HCT116 (cell line): Measurements from ENCODE around the gene TBC1D16. TPM values are rescaled to one million over a fixed set of nuclear protein-coding genes. Genes with fewer than 3 reads are reported as not detected.
A peak's percentile ranks its signal among the peaks of the same experiment; 100 is the strongest.

Source experiments
- ATAC-seq: fragments of 200-7000 bp; cut with Tn5 transposase; 2 replicates; pipeline ENCODE4 v1.9.1; 2020; ENCODE audit warnings: mild to moderate bottlenecking, moderate library complexity
- BruUV-seq: library from RNA; stranded (reverse); fragments of 400-500 nt; replicated peaks from 2 replicates; lab custom pipeline; 2021; lab: Mats Ljungman, UMichigan
- CTCF ChIA-PET: fragments of 300-600 bp; sonication (Branson Sonifier 250); formaldehyde crosslinking; loops from one replicate; lab custom pipeline; 2021; ENCODE audit warnings: antibody characterized with exemption; lab: Charles Lee
- POLR2A ChIA-PET: fragments of 300-600, 350-600 bp; sonication (Branson Sonifier 250); formaldehyde crosslinking; loops from one replicate; lab custom pipeline; 2021; ENCODE audit warnings: antibody characterized with exemption; lab: Charles Lee
- RAD21 ChIA-PET, 2 experiments: fragments of 300-600 bp; sonication (Branson Sonifier 250); formaldehyde crosslinking; loops; one replicate each; lab custom pipeline; 2023; ENCODE audit warnings: low total read pairs in 2 of 2; ENCODE audit not compliant: uncharacterized antibody in 2 of 2, unreplicated experiment in 2 of 2, low non-redundant PET in 1 of 2; lab: Charles Lee
- DNase-seq: peaks from one replicate; pipeline ENCODE4 v3.0.0-alpha.2; 2010; ENCODE audit warnings: low read depth, low spot score
- H2AFZ ChIP-seq: fragments of 200-600 bp; shearing (Covaris generic), sonication (generic); 2 replicates; pipeline ENCODE4 v1.6.1; 2017; ENCODE audit warnings: low read depth, mixed run types, mixed read lengths, antibody characterized with exemption, low read length; ENCODE audit not compliant: poor library complexity, severe bottlenecking
- H3K27ac ChIP-seq: 2 replicates; pipeline ENCODE4 v1.5.1; 2012; ENCODE audit warnings: low read depth, low read length
- H3K27me3 ChIP-seq: fragments of 200-600 bp; sonication (generic); 2 replicates; pipeline ENCODE4 v1.6.1; 2016; ENCODE audit warnings: mixed run types, low read length, mixed read lengths; ENCODE audit not compliant: insufficient read depth
- H3K36me3 ChIP-seq, 2 experiments: fragments of 200-500 bp in 1 of 2; fragments of 200-600 bp in 1 of 2; sonication (Bioruptor generic) in 1 of 2; sonication (generic) in 1 of 2; 2 replicates each; pipeline versions ENCODE4 v1.5.1 to v1.6.1; 2014 to 2016; ENCODE audit warnings: low read length in 2 of 2, inconsistent platforms in 1 of 2, mixed read lengths in 1 of 2, mixed run types in 1 of 2; ENCODE audit not compliant: insufficient read depth in 2 of 2, control insufficient read depth in 1 of 2
- H3K4me1 ChIP-seq, 2 experiments: fragments of 200-600 bp in 1 of 2; sonication (generic) in 1 of 2; 2 replicates each; pipeline versions ENCODE4 v1.5.1 to v1.6.1; 2012 to 2017; ENCODE audit warnings: low read length in 2 of 2, inconsistent platforms in 1 of 2, mild to moderate bottlenecking in 1 of 2, mixed read lengths in 1 of 2, mixed run types in 1 of 2, moderate library complexity in 1 of 2; ENCODE audit not compliant: insufficient read depth in 2 of 2, control insufficient read depth in 1 of 2
- H3K4me2 ChIP-seq: fragments of 200-600 bp; sonication (generic); 2 replicates; pipeline ENCODE4 v1.6.1; 2017; ENCODE audit warnings: mixed run types, low read length, mixed read lengths
- H3K4me3 ChIP-seq, 2 experiments: fragments of 200-600 bp in 1 of 2; sonication (generic) in 1 of 2; replicated peaks in 1 of 2; 2 replicates each; pipeline ENCODE4 v1.5.1; 2011 to 2016; ENCODE audit warnings: low read length in 2 of 2, control low read depth in 1 of 2, low read depth in 1 of 2, mild to moderate bottlenecking in 1 of 2, mixed read lengths in 1 of 2, mixed run types in 1 of 2
- H3K79me2 ChIP-seq: fragments of 200-600 bp; sonication (generic); 2 replicates; pipeline ENCODE4 v1.6.1; 2017; ENCODE audit warnings: mild to moderate bottlenecking, mixed run types, low read length, moderate library complexity, mixed read lengths; ENCODE audit not compliant: insufficient read depth
- H3K9ac ChIP-seq: fragments of 200-600 bp; sonication (generic); 2 replicates; pipeline ENCODE4 v1.6.1; 2016; ENCODE audit warnings: low read length, mixed read lengths
- H3K9me2 ChIP-seq: fragments of 200-600 bp; sonication (generic), shearing (Covaris generic); 2 replicates; pipeline ENCODE4 v1.6.1; 2017; ENCODE audit warnings: mixed run types, mild to moderate bottlenecking, moderate library complexity; ENCODE audit not compliant: insufficient read depth
- H3K9me3 ChIP-seq, 2 experiments: fragments of 200-500 bp in 1 of 2; fragments of 200-600 bp in 1 of 2; sonication (Bioruptor generic) in 1 of 2; sonication (generic) in 1 of 2; 2 replicates each; pipeline ENCODE4 v1.6.1; 2014 to 2017; ENCODE audit warnings: low read length in 2 of 2, mixed read lengths in 2 of 2, inconsistent platforms in 1 of 2, low read depth in 1 of 2, mild to moderate bottlenecking in 1 of 2, mixed run types in 1 of 2, moderate library complexity in 1 of 2; ENCODE audit not compliant: control insufficient read depth in 1 of 2, insufficient read depth in 1 of 2
- H4K20me1 ChIP-seq: fragments of 200-600 bp; sonication (generic), shearing (Covaris generic); 2 replicates; pipeline ENCODE4 v1.6.1; 2017; ENCODE audit warnings: mixed run types, mild to moderate bottlenecking, moderate library complexity; ENCODE audit not compliant: insufficient read depth
- CBX3 ChIP-seq: IDR thresholded peaks from 2 replicates; pipeline ENCODE4 v1.6.1; 2012; ENCODE audit warnings: low read depth
- EGR1 ChIP-seq: IDR thresholded peaks from 2 replicates; pipeline ENCODE4 v1.6.1; 2012; ENCODE audit warnings: low read depth
- EZH2 ChIP-seq: fragments of 200-600 bp; sonication (generic); IDR thresholded peaks from 2 replicates; pipeline ENCODE4 v1.6.1; 2017; ENCODE audit warnings: antibody characterized with exemption, mixed run types
- POLR2A ChIP-seq: IDR thresholded peaks from 2 replicates; pipeline ENCODE4 v1.7.0; 2011; ENCODE audit warnings: borderline replicate concordance; ENCODE audit not compliant: insufficient read depth, insufficient read length; ENCODE audit errors: extremely low read depth
- RAD21 ChIP-seq: IDR thresholded peaks from 2 replicates; pipeline ENCODE4 v1.6.1; 2012; ENCODE audit warnings: low read depth, mild to moderate bottlenecking
- SIN3A ChIP-seq: IDR thresholded peaks from 2 replicates; pipeline ENCODE4 v1.6.1; 2012; ENCODE audit warnings: low read depth
- SRF ChIP-seq: IDR thresholded peaks from 2 replicates; pipeline ENCODE4 v1.6.1; 2012; ENCODE audit warnings: low read depth
- TCF7L2 ChIP-seq: IDR thresholded peaks from 2 replicates; pipeline ENCODE4 v1.7.0; 2011; ENCODE audit warnings: borderline replicate concordance, inconsistent platforms; ENCODE audit not compliant: insufficient read depth, insufficient read length; ENCODE audit errors: extremely low read depth
- ZNF274 ChIP-seq: fragments of 200-500 bp; sonication (Bioruptor generic); IDR thresholded peaks from 2 replicates; pipeline ENCODE4 v1.6.1; 2014; ENCODE audit warnings: mild to moderate bottlenecking, low read depth, low read length, inconsistent platforms
- intact Hi-C: fragments of 100-400 bp; cut with micrococcal nuclease; formaldehyde crosslinking; loops from 2 replicates; pipeline ENCODE4 v1.10.0; 2022
- total RNA-seq: library from RNA; stranded (reverse); gene quantifications from one replicate; pipeline ENCODE4 v1.2.1, GENCODE V29; 2021; ENCODE audit not compliant: unreplicated experiment
- TF ChIP-seq, protein P1 (sequence below): IDR thresholded peaks from 2 replicates; pipeline ENCODE4 v1.6.1; 2012; ENCODE audit warnings: low read depth
- TF ChIP-seq, protein P2 (sequence below): IDR thresholded peaks from 2 replicates; pipeline ENCODE4 v1.6.1; 2011; ENCODE audit warnings: mild to moderate bottlenecking, low read length, moderate library complexity; ENCODE audit not compliant: insufficient replicate concordance; ENCODE audit errors: extremely low read depth

TBC1D16 gene
- total RNA-seq, 1 experiment from 2014 or later, result 31.1 TPM

DNA sequence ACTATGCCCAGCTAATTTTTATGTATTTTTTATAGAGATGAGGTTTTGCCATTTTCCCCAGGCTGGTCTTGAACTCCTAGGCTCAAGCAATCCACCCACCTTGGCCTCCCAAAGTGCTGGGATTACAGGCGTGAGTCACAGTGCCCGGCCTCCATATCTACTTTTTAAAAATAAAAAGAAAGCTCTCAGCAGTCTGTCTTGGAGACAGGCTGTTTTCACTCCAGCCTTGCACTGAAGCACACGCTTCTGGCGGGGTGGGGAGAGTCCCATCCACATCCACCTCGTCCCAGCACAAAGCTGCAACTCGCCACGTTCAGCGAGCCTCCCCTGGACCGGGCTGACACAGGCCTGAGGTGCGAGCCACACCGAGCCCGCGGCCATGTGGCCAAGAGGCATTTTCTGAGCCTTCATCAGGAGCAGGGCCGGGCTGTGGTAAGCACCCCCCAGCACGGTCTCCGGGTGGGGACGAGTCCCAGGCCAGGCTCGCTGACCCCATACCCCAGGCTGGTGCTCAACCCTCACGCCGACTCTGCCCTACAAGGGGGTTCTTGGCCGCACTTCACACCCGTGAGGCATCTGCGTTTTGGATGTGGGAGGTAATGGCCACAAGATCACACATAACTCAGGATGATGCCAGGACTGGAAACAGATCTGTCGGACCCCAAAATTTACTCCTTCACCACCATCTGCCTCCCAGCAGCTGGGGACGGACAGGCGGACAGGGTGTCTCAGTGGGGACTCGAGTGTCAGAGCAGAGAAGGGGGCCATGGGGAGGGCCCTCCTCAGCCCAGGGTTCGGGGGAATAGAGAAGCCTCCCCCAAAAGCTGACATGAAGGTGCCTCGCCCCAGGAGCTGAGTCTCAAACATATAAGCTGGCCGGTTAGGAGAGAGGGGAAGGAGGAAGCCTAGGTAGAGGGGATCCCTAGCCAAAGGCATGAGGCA is 28.6 kb downstream of the TBC1D16 start:
- ATAC-seq, result no peak
- no peak overlapping the region for H3K4me2 ChIP-seq
- no peak for DNase-seq
- H4K20me1 ChIP-seq, result no peaks in the 10 kb centered on the region
- no peaks in the 10 kb centered on the region for H3K27me3 ChIP-seq
- CTCF ChIA-PET, result interaction anchor here (0.7 to 5.2 kb wide), 13 partner anchors 9 to 978 kb away, joined by 3 to 37 read pairs (median 4); partner anchors contain the start of gene GAA
- no peaks in the 10 kb centered on the region for H3K9me3 ChIP-seq
- BruUV-seq, result no TSS peak
- H3K9ac ChIP-seq, result no peak overlapping the region
- no peaks in the 10 kb centered on the region; a peak in 1 of 4 replicates for H3K36me3 ChIP-seq
- RAD21 ChIA-PET, result interaction anchor here in 1 of 2 experiments (1.2 kb wide), 1 partner anchor 21 kb away, joined by 5 read pairs; no protein-coding TSS in a partner anchor
- no peak overlapping the region for H3K4me3 ChIP-seq
- no peak overlapping the region; the same call in 1 of the 2 replicates for H3K27ac ChIP-seq
- intact Hi-C loops, result loop anchor here (5.0 kb wide), 1 partner anchor 975 kb away; no protein-coding TSS in a partner anchor
- H3K9me2 ChIP-seq, result no peaks in the 10 kb centered on the region
- peaks cover 17 to 22% of the 10 kb centered on the region in 2 experiments for H3K4me1 ChIP-seq
- H2AFZ ChIP-seq, result no peak overlapping the region
- TF ChIP-seq RAD21, result no peak
- TF ChIP-seq POLR2A, result no peak
- TF ChIP-seq ZNF274, result no peak
- no peak for TF ChIP-seq TCF7L2
- TF ChIP-seq SRF, result no peak
- no peak for TF ChIP-seq SIN3A
- POLR2A ChIA-PET, result interaction anchor here (0.7 to 1.6 kb wide), 2 partner anchors 94 to 210 kb away, joined by 3 read pairs; partner anchors contain the start of gene GAA
- H3K79me2 ChIP-seq, result no peaks in the 10 kb centered on the region

DNA sequence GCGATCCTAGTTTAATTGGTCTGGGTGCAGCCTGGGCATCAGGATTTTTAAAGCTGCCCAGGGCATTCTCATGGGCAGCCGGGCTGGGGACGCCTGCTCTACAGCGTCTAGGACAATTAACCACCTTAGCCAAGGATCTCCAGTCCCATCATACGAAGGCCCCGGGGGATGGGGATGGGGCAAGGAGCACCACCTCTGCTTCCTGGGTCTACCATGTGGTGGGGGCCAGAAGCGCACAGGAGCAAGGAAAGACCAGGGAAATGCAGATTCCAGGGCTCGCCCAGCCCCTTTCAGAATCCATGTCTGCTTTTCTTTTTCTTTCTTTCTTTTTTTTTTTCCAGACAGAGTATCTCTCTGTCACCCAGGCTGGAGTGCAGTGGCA is 29.3 kb downstream of the TBC1D16 start:
- Histone ChIP-seq H3K27ac (no peak overlapping the region), H3K4me3 (no peak overlapping the region), H2AFZ (no peak overlapping the region), H3K79me2 (no peaks in the 10 kb centered on the region), H3K4me1 (peaks cover 17 to 22% of the 10 kb centered on the region in 2 experiments), H3K9me3 (no peaks in the 10 kb centered on the region), H3K9me2 (no peaks in the 10 kb centered on the region), H3K9ac (no peak overlapping the region), H3K4me2 (peak overlapping the region; percentile 54), H3K27me3 (no peaks in the 10 kb centered on the region), H3K36me3 (no peaks in the 10 kb centered on the region; a peak in 1 of 4 replicates), H4K20me1 (no peaks in the 10 kb centered on the region)
- POLR2A ChIA-PET, result interaction anchor here (0.7 to 1.6 kb wide), 2 partner anchors 95 to 209 kb away, joined by 3 read pairs; partner anchors contain the start of gene GAA
- no TSS peak for BruUV-seq
- RAD21 ChIA-PET, result interaction anchor here in 1 of 2 experiments (1.2 kb wide), 1 partner anchor 21 kb away, joined by 5 read pairs; no protein-coding TSS in a partner anchor
- intact Hi-C loops, result loop anchor here (5.0 kb wide), 1 partner anchor 976 kb away; no protein-coding TSS in a partner anchor
- no peak for ATAC-seq
- CTCF ChIA-PET, result interaction anchor here (0.7 to 5.2 kb wide), 8 partner anchors 10 to 278 kb away, joined by 3 to 37 read pairs (median 3); no protein-coding TSS in a partner anchor
- DNase-seq, result no peak
- TF ChIP-seq EZH2 (no peak), EGR1 (no peak), RAD21 (no peak), POLR2A (no peak), TCF7L2 (no peak), CBX3 (no peak)
- TF ChIP-seq, protein P1, sequence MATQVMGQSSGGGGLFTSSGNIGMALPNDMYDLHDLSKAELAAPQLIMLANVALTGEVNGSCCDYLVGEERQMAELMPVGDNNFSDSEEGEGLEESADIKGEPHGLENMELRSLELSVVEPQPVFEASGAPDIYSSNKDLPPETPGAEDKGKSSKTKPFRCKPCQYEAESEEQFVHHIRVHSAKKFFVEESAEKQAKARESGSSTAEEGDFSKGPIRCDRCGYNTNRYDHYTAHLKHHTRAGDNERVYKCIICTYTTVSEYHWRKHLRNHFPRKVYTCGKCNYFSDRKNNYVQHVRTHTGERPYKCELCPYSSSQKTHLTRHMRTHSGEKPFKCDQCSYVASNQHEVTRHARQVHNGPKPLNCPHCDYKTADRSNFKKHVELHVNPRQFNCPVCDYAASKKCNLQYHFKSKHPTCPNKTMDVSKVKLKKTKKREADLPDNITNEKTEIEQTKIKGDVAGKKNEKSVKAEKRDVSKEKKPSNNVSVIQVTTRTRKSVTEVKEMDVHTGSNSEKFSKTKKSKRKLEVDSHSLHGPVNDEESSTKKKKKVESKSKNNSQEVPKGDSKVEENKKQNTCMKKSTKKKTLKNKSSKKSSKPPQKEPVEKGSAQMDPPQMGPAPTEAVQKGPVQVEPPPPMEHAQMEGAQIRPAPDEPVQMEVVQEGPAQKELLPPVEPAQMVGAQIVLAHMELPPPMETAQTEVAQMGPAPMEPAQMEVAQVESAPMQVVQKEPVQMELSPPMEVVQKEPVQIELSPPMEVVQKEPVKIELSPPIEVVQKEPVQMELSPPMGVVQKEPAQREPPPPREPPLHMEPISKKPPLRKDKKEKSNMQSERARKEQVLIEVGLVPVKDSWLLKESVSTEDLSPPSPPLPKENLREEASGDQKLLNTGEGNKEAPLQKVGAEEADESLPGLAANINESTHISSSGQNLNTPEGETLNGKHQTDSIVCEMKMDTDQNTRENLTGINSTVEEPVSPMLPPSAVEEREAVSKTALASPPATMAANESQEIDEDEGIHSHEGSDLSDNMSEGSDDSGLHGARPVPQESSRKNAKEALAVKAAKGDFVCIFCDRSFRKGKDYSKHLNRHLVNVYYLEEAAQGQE, result no peak
- TF ChIP-seq, protein P2, sequence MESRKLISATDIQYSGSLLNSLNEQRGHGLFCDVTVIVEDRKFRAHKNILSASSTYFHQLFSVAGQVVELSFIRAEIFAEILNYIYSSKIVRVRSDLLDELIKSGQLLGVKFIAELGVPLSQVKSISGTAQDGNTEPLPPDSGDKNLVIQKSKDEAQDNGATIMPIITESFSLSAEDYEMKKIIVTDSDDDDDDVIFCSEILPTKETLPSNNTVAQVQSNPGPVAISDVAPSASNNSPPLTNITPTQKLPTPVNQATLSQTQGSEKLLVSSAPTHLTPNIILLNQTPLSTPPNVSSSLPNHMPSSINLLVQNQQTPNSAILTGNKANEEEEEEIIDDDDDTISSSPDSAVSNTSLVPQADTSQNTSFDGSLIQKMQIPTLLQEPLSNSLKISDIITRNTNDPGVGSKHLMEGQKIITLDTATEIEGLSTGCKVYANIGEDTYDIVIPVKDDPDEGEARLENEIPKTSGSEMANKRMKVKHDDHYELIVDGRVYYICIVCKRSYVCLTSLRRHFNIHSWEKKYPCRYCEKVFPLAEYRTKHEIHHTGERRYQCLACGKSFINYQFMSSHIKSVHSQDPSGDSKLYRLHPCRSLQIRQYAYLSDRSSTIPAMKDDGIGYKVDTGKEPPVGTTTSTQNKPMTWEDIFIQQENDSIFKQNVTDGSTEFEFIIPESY, result no peak
